Activated CD8-positive, alpha-beta memory T cell treated with anti-CD3 and anti-CD28 coated beads for 1 hour (primary cell): ENCODE data around the gene TCOF1.

ENCODE experiments used
- DNase-seq, 2 donors: peaks; one replicate each; pipeline ENCODE4 v3.0.0-alpha.2; 2020; ENCODE audit warnings: low read depth in 1 of 2; ENCODE audit errors: extremely low read depth in 1 of 2

The TCOF1 gene

GRCh38 chr5:150448952-150449516, 91.5 kb downstream of the TCOF1 start:
- DNase-seq = no peak
